HG03460 (cell line): ENCODE data around the gene CDT1.
"Not testable (repeated sequence)": the region's sequence is repeated elsewhere in the genome, so short reads cannot be mapped to it uniquely, and the experiment has no call there.

Source experiments
- ATAC-seq: cut with Tn5 transposase; IDR thresholded peaks from one replicate; pipeline ENCODE4 v1.9.1; 2021; ENCODE audit not compliant: unreplicated experiment

CDT1 gene

DNA sequence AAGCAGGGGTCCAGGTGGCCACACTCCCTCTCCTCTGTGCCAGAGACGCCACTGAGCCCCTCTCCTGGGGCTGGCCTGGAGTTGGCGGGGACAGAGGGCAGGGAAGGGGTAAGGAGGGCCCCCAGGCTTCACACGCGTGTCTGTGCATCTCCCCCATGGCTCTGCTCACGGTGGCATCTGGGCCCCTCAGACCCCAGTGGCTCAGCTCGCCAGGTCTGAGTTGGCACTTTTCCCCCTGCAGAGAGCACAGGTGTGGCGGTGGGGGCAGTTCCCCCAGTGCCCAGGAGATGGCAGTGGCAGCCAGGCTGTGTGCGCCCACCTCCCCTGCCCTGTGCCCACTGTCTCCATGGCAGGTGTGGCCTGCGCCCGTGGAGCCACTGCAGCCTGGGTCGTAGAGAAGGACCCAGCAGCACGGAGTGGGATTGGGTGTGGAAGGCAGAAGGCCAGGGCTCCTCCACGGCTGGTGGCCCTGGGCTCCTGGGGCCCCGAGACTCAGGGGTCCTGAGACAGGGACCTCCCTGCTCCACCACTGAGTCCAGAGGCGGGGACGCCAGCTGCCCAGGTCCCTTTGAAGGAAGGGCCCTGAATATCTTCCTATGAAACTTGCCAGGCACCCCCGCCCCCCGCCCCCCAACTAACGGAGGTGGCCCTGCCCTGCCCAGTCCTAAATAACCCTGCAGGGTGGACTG, 12.5 kb downstream of the CDT1 start:
- no peak for ATAC-seq

GRCh38 chr16:88816736-88817535, 13.3 kb downstream of the CDT1 start:
- ATAC-seq = no peak

DNA sequence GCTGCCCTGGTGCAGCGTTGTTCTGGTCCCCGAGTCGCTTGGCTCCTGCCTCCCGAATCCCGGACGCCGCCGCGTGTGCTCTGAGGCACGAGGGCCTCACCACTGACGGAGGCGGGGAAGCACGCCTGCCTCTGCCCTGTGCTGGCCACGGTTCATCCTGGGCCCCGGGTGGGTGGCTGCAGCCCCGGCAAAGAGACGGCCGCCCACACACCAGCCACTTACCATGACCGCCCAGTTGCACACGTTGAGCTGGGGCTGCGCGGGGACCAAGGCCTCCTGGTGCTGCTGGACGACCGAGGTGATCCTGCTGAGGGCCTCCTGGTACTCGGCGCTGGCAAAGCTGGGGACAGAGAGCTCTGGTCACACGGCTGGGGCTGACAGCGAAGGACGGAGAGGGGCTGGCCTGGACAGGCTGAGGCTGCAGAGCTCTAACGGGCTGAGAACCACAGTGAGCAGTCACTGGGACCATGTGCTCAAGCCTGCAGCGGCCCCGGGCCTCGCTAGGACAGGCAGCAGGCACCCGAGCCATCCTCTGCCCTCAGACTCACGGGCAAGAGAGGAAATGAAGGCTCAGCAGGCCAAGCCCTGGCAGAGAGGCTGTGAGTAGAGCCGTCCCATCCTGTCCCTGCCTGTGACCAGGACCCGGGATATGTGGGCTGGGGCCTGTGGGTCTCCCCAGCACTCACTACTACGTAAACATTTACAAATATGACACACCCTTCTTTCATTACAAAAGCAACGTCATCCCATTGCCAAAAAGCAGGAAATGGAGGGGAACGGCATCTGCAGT, 14.4 kb downstream of the CDT1 start:
- no peak for ATAC-seq

DNA sequence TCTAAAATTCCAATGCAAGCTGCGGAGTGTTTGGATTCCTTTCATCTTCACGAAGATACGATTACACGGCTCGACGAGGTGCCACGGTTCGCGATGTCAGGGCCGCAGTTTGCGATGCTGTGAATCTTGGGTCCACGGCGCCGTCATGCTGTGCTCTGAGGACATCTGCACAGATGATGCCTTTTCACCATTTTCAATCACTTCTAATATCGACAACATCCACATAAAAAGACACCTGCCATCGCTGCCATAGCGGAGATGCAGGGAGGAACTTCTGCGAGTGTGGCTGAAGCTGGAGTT, 14.9 kb downstream of the CDT1 start:
- ATAC-seq = no peak

GRCh38 chr16:88819126-88819525, 15.5 kb downstream of the CDT1 start:
- no peak for ATAC-seq

GRCh38 chr16:88820385-88821025, 16.9 kb downstream of the CDT1 start:
- ATAC-seq = no peak

DNA sequence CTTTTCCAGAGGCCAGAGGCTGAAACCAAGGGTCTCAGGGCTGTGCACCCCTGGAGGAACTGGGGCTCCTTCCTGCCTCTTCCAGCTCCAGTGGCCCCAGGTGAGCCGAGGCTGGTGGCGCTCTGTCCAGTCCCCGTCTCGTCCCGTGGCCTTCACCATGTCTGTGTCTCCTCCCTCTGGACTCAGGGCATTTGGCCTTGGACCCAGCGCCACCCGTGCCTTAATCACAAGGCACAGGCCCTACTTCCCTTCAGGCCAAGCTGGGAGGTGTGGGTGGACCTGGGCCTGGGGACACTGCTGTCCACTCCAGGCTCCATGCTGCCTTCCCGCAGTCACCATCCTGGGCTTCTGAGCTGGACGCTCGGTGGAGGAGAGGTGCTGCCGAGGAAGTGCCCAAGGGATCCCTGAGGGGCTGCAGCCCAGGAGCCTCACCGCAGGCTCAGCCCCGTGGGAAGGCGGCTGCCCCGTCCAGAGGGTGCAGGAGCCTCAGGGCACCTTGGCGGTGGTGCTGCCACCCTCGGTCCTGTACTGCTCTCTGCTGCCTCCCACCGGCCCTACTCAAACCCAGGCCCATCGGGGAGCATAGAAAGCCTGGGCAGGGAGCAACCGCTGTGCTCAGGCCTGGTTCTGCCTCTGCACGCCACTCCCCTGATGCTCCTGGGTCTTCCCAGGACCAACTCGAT, 17.7 kb downstream of the CDT1 start:
- no peak for ATAC-seq

- no peak for ATAC-seq
These were observed 18.9 kb downstream of the CDT1 start for GRCh38 chr16:88822281-88823040.

GRCh38 chr16:88823646-88824045, 20.1 kb downstream of the CDT1 start:
- ATAC-seq = not testable (repeated sequence)

DNA sequence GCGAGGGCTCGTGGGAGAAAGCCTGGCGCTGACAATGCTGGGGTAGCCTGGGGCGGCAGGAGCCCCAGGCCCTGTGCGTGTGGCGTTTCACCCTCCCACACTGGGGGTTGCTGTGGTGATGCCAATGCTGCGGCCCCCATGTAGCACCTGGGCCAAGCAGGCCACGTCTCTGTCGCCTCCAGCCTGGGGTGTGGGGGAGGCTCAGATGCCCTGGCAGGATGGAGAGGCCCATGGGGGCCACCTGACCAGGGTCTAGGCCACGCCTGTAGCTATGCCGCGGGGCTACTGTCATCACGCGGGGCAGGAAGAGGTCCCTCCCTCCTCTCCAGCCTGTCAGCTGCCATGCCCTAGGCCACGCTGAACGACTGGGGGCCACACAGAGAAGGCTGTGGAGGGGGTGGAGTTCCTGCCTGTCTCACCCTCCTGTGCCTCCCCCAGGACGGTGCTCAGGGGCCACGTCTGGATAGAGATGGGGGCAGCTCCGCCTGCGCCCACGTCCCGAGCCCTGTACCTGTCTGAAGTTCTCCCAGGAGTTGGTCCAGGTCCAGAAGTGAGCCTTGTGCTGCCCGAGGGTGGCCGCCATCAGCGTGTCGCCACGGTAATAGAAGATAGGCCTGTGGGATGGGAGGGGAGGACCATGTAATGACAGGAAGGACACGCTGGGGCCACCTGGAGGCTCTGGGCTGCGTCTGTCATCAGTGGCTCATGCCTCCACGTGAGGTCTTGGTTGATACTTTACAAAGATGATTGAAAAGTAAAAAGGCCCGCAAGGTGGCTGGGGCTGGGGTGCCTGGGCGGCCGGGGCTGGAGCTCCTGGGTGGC, 20.9 kb downstream of the CDT1 start:
- no peak for ATAC-seq

GRCh38 chr16:88825146-88825545, 21.6 kb downstream of the CDT1 start:
- no peak for ATAC-seq

DNA sequence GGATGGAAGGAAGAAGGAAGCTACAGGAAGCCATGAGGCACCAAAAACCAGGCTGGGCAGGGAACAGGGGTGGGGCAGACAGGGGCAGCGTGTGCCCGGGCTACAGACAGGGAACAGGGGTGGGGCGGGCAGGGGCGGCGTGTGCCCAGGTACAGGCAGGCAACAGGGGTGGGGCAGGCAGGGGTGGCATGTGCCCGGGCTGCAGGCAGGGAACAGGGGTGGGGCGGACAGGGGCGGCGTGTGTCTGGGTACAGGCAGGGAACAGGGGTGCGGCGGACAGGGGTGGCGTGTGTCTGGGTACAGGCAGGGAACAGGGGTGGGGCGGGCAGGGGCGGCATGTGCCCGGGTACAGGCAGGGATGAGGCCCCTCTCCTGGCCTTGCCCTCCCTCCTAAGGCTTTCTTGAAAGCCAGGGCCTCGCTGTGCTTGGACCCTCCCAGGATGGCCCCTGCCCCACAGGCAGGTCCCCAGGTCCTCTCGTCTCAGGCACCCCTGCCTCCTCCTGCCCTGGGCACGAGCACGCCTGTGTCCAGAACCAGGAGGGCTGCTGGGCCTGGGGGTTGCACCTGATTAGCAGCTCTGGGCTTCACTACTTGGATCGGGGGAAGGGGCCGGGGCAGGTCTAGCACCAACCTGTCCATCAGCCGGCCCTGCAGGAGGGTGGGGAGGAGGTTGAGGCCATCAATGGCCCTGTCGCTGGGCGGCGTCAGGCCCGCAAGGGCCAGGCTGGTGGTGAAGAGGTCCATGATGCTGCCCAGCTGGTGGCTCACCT, 22.7 kb downstream of the CDT1 start:
- no peak for ATAC-seq

DNA sequence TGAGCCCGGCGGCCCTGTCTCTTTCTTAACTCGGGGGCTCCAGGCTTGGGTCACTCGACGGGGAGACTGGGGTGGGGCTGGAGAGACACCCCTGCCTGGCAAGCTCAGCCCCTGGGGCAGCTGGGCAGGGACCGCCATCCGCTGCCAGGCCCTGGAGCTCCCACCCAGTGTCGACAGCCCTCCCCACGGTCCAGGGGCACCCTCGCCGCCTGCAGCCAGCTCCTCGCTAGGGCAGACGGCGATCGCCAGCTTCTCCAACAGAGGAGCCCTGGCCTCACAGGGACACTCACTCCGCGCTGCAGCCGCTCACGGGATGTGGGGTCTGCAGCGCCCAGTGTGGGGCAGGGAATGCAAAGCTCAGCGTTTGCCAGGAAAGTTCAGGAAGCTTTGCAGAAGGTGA, 24.1 kb downstream of the CDT1 start:
- ATAC-seq = no peak

DNA sequence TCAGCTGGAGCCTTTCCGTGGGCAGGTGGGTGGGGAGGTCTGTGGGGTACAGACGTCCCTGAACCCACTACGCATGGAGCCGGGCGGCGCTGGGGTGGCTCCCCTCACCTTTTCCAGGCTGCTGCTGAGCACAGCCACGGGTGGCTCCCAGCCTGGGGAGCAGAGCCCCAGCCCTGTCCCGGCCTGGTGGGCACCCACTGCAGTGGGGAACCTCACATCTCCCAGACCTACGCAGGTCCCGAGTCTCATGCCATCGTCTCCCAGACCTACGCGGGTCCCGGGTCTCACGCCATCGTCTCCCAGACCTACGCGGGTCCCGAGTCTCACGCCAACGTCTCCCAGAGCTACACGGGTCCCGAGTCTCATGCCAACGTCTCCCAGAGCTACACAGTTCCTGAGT, 25.1 kb downstream of the CDT1 start:
- ATAC-seq = no peak

DNA sequence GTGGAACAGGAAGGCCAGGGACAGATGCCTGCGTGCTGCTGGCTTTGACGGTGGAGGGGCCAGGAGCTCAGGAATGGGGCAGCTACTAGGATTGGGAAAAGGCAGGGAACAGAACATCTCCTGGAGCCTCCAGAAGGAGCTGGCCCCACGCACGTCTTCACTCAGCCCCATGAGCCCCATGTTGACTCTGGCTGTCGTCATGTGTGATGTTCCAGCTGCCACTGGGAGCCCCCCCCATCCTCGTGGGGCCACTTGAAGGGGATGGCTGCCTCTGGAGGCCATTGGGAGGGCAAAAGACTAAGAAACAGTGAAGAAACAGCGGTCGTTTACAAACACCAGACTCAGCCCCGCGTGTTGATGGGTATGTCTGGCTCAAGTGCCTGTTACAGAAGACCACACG, 26.7 kb downstream of the CDT1 start:
- no peak for ATAC-seq

GRCh38 chr16:88830783-88831182, 27.2 kb downstream of the CDT1 start:
- no peak for ATAC-seq

DNA sequence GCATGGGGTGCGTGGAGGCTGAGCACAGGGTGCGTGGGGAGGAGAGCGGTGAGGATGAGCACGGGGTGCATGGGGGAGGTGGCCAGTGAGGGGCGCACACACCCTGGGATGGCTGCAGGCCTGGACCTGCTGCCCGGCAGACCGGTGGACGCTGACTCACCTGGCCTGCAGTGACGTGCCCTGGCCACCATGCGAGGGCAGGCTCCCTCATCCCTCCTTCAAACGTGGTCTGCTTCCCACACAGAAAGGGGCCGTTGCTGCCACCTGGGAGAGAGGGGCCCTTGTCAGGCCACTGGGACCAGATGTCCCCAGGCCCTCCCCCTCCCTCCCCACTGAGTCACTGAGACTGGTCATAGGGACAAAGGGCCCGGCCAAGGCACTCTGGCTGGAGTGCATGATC, 28.2 kb downstream of the CDT1 start:
- no peak for ATAC-seq

DNA sequence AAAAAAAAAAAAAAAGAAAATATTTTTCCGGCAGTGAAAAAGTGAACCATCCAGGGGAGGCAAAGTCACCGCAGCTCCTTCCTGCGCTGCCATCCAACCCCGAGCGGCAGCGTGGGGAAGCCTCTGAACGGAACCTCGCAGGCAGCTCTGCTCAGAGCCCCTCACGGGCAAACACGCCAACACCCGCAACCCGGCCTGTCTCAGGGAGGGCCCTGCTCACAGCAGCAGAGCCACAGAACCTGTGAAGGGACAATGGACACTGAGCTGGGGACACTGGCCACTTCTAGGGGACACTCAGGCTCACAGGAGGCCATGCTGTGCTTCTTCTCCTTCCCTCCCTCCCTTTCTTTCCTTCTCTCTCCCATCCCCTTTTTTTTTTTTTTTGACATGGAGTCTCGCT, 29.5 kb downstream of the CDT1 start:
- no peak for ATAC-seq

DNA sequence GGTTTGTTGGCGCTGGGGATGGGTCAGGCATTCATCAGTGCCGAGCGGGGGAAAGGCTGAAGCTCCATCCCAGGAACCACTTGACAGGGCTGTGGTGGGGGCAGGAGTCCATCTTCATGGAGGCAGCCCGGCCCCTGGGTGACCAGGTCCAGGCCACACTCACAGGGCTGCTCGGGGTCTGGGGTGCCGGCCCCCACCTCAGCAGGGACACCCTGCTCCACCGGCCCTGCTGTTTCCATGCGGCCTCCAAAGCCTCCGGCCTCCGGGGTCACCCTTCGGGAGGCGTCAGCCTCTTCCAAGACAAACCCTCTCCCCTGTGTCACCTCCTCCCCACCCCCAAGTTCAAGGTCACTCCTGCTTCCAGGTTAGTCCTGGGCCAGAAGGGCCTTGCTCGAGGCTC, 31.1 kb downstream of the CDT1 start:
- ATAC-seq = no peak
